ENCODE results near the gene SPSB3. TPM values are rescaled to one million over a fixed set of nuclear protein-coding genes. Genes with fewer than 3 reads are reported as not detected.
"Not testable (repeated sequence)": the region's sequence is repeated elsewhere in the genome, so short reads cannot be mapped to it uniquely, and the experiment has no call there.

Gene SPSB3
- polyA plus RNA-seq, 4 donors, result 41.3 to 197 (median 97.4) TPM

DNA sequence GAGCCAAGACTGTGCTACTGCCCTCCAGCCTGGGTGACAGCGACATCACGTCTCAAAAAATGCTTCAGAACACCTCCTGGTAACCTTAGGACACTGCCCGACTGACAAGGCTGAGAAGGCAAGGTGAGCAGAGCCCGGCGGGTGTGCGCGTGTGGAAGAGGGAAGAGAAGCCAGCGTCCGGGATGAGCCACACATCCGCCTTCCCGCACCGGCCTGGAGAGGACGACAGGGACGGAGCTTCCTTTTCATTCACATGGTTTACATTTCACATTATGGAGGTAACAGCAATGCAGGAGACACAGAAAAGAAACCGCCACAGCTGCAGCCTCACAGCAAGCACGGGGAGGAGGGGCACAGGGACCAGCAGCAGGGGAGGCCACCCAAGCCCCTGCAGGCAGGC lies 27.7 kb upstream of the SPSB3 start:
- WGBS, 3 donors, result 94 to 97% (median 96%) methylated on average over 16 of the region's 16 CpGs
- no peak overlapping the region for H3K4me3 ChIP-seq (ENCODE audit: low read depth in 1 of 3, low read length in 3 of 3)
- H3K27me3 ChIP-seq (ENCODE audit: control insufficient read depth in 3 of 3, insufficient read depth in 3 of 3, low read length in 3 of 3), result no peaks in the 10 kb centered on the region
- no peak for DNase-seq
- FAIRE-seq, result no peak
- no peaks in the 10 kb centered on the region for H3K4me1 ChIP-seq (ENCODE audit: control insufficient read depth in 3 of 3, insufficient read depth in 2 of 3, low read depth in 1 of 3, low read length in 2 of 3)
- no peaks in the 10 kb centered on the region for H3K9me3 ChIP-seq (ENCODE audit: control insufficient read depth in 2 of 2, insufficient read depth in 1 of 2, low read depth in 1 of 2, low read length in 1 of 2)
- peaks cover 4 to 58% (median 8%) of the 10 kb centered on the region in 3 donors for H3K36me3 ChIP-seq (ENCODE audit: control insufficient read depth in 3 of 3, insufficient read depth in 2 of 3, low read depth in 1 of 3, low read length in 3 of 3)
- no peak overlapping the region for H3K27ac ChIP-seq (ENCODE audit: low read depth in 1 of 3, low read length in 2 of 3)

DNA sequence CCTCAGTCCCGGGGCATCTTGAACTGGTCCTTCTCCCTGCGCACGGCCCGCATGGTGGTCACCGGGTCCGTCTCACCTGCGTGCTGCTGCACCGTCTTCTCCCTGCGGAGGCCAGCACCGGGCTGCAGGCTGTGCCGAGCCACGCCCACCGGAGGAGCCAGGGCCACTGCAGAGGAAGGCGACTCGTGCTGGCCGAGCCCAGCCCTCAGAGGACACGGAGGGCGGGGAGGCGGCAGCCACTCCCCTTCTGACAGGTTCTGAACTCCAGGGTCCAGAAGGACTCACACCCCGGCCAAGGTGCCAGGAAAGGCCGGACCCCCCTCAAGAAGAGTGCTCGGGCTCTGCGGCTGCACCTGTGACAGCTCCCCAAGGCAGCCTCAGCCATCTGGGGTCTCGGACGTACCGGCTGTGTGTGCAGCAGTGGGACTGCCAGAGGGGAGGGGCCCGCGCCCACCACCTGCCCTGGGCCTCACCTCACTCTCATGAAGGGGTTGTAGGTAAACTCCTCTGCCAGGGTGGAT lies 27.0 kb upstream of the SPSB3 start:
- Histone ChIP-seq H3K27me3 (ENCODE audit: control insufficient read depth in 3 of 3, insufficient read depth in 3 of 3, low read length in 3 of 3) (no peaks in the 10 kb centered on the region), H3K27ac (ENCODE audit: low read depth in 1 of 3, low read length in 2 of 3) (no peak overlapping the region), H3K9me3 (ENCODE audit: control insufficient read depth in 2 of 2, insufficient read depth in 1 of 2, low read depth in 1 of 2, low read length in 1 of 2) (no peaks in the 10 kb centered on the region), H3K36me3 (ENCODE audit: control insufficient read depth in 3 of 3, insufficient read depth in 2 of 3, low read depth in 1 of 3, low read length in 3 of 3) (peaks cover 4 to 61% (median 5%) of the 10 kb centered on the region in 3 donors), H3K4me3 (ENCODE audit: low read depth in 1 of 3, low read length in 3 of 3) (no peak overlapping the region), H3K4me1 (ENCODE audit: control insufficient read depth in 3 of 3, insufficient read depth in 2 of 3, low read depth in 1 of 3, low read length in 2 of 3) (no peaks in the 10 kb centered on the region)
- FAIRE-seq (no peak), DNase-seq (peak; percentile 43 to 49)
- WGBS, 3 donors, result 54 to 71% (median 59%) methylated on average over 22 to 28 of the region's 28 CpGs

DNA sequence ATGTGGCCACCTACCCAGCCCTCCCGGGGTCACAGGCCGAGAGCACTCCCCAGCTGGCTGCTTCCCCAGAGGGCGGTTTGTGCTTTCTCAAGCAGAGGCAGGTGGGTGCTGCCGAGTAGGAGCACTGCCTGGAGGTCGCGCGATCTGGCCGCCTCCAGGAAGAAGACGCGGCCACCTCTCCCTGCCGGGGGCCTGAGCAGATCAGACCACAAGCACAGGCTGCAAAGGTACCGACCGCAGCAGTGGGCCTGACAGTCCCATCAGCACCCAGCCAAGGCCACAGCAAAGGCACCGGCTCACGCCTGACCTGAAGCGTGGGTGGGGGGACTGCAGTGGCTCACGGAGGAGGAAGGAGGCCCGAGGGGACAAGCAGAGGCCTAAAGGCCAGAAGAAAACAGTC lies 26.3 kb upstream of the SPSB3 start:
- 81 to 85% (median 81%) methylated on average over 18 of the region's 18 CpGs for WGBS, 3 donors
- Histone ChIP-seq H3K36me3 (ENCODE audit: control insufficient read depth in 3 of 3, insufficient read depth in 2 of 3, low read depth in 1 of 3, low read length in 3 of 3) (peaks cover 4 to 59% (median 5%) of the 10 kb centered on the region in 3 donors), H3K4me3 (ENCODE audit: low read depth in 1 of 3, low read length in 3 of 3) (no peak overlapping the region), H3K27me3 (ENCODE audit: control insufficient read depth in 3 of 3, insufficient read depth in 3 of 3, low read length in 3 of 3) (no peaks in the 10 kb centered on the region), H3K27ac (ENCODE audit: low read depth in 1 of 3, low read length in 2 of 3) (no peak overlapping the region), H3K9me3 (ENCODE audit: control insufficient read depth in 2 of 2, insufficient read depth in 1 of 2, low read depth in 1 of 2, low read length in 1 of 2) (no peaks in the 10 kb centered on the region), H3K4me1 (ENCODE audit: control insufficient read depth in 3 of 3, insufficient read depth in 2 of 3, low read depth in 1 of 3, low read length in 2 of 3) (no peaks in the 10 kb centered on the region)
- no peak for FAIRE-seq
- no peak for DNase-seq

DNA sequence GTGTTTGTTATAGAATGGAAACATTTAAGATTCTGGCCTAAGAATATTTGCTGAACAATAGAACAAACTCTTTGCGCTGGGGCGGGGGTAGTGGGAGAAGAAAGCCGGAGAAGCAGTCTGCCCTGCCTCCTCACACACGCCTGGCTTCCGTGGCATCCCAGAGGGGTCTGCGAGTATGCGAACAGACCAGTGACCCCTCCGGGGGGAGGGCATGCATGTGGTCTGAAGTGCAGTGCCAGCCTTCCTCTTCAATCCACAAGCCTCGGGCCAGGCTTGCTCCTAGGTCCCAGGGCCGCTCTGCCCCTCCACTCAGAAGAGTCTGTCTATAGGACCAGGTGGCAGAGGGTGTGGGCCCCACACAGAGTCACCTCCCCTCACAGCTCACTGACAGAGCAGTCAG lies 25.3 kb upstream of the SPSB3 start:
- no peak for FAIRE-seq

DNA sequence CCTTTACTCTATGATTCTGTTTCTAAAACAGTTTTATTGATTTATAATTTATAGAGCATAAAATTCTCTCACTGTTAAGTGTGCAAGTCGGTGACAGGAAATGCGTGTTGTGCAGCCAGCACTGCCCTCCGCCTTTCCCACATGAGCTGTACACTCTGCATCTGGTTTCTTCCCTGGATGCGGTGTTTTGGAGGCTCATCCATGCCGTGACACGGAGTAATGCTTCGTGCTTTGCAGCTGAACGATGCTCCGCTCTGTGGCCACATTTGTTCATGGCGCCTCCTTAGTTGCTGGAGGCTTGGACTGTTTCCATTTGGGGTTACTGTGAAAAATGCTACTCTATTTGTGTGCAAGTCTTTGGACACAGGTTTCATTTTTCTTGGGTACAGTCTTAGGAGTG lies 18.3 kb upstream of the SPSB3 start:
- H3K27me3 ChIP-seq (ENCODE audit: control insufficient read depth in 3 of 3, insufficient read depth in 3 of 3, low read length in 3 of 3), result no peaks in the 10 kb centered on the region
- H3K4me1 ChIP-seq (ENCODE audit: control insufficient read depth in 3 of 3, insufficient read depth in 2 of 3, low read depth in 1 of 3, low read length in 2 of 3), result no peaks in the 10 kb centered on the region
- no peak overlapping the region for H3K27ac ChIP-seq (ENCODE audit: low read depth in 1 of 3, low read length in 2 of 3)
- peaks cover 0 to 11% (median 0%) of the 10 kb centered on the region in 3 donors for H3K36me3 ChIP-seq (ENCODE audit: control insufficient read depth in 3 of 3, insufficient read depth in 2 of 3, low read depth in 1 of 3, low read length in 3 of 3)
- no peak for DNase-seq
- 81 to 84% (median 82%) methylated on average over 10 of the region's 10 CpGs for WGBS, 3 donors
- peaks cover 0 to 27% of the 10 kb centered on the region in 2 donors for H3K9me3 ChIP-seq (ENCODE audit: control insufficient read depth in 2 of 2, insufficient read depth in 1 of 2, low read depth in 1 of 2, low read length in 1 of 2)
- FAIRE-seq, result no peak
- H3K4me3 ChIP-seq (ENCODE audit: low read depth in 1 of 3, low read length in 3 of 3), result no peak overlapping the region

More for the DNA sequence above, 25.3 kb upstream of the SPSB3 start:
- no peaks in the 10 kb centered on the region for H3K4me1 ChIP-seq (ENCODE audit: control insufficient read depth in 3 of 3, insufficient read depth in 2 of 3, low read depth in 1 of 3, low read length in 2 of 3)
- H3K27ac ChIP-seq (ENCODE audit: low read depth in 1 of 3, low read length in 2 of 3), result no peak overlapping the region
- no peaks in the 10 kb centered on the region for H3K27me3 ChIP-seq (ENCODE audit: control insufficient read depth in 3 of 3, insufficient read depth in 3 of 3, low read length in 3 of 3)
- no peak overlapping the region for H3K4me3 ChIP-seq (ENCODE audit: low read depth in 1 of 3, low read length in 3 of 3)
- 87 to 90% (median 88%) methylated on average over 10 of the region's 10 CpGs for WGBS, 3 donors
- no peaks in the 10 kb centered on the region for H3K9me3 ChIP-seq (ENCODE audit: control insufficient read depth in 2 of 2, insufficient read depth in 1 of 2, low read depth in 1 of 2, low read length in 1 of 2)
- DNase-seq, result no peak
- peaks cover 4 to 53% (median 5%) of the 10 kb centered on the region in 3 donors for H3K36me3 ChIP-seq (ENCODE audit: control insufficient read depth in 3 of 3, insufficient read depth in 2 of 3, low read depth in 1 of 3, low read length in 3 of 3)

DNA sequence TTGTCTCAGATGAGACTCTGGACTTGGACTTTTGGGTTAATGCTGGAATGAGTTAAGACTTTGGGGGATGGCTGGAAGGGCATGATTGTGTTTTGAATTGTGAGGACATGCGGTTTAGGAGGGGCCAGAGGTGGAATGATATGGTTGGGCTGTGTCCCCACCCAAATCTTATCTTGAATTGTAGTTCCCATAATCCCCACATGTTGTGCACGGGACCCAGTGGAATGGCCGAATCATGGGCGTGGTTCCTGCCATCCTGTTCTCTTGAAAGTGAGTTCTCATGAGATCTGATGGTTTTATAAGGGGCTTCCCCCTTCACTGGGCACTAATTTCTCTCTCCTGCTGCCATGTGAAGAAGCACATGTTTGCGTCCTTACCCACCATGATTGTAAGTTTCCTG lies 16.9 kb upstream of the SPSB3 start:
- Histone ChIP-seq H3K9me3 (ENCODE audit: control insufficient read depth in 2 of 2, insufficient read depth in 1 of 2, low read depth in 1 of 2, low read length in 1 of 2) (peaks cover 0 to 27% of the 10 kb centered on the region in 2 donors), H3K4me1 (ENCODE audit: control insufficient read depth in 3 of 3, insufficient read depth in 2 of 3, low read depth in 1 of 3, low read length in 2 of 3) (peaks cover 0 to 13% (median 0%) of the 10 kb centered on the region in 3 donors)
- DNase-seq; FAIRE-seq; H3K4me3 ChIP-seq (ENCODE audit: low read depth in 1 of 3, low read length in 3 of 3); H3K36me3 ChIP-seq (ENCODE audit: control insufficient read depth in 3 of 3, insufficient read depth in 2 of 3, low read depth in 1 of 3, low read length in 3 of 3); H3K27ac ChIP-seq (ENCODE audit: low read depth in 1 of 3, low read length in 2 of 3); H3K27me3 ChIP-seq (ENCODE audit: control insufficient read depth in 3 of 3, insufficient read depth in 3 of 3, low read length in 3 of 3): not testable (repeated sequence)
- WGBS, 3 donors, result 62 to 87% (median 74%) methylated on average over 5 of the region's 5 CpGs

DNA sequence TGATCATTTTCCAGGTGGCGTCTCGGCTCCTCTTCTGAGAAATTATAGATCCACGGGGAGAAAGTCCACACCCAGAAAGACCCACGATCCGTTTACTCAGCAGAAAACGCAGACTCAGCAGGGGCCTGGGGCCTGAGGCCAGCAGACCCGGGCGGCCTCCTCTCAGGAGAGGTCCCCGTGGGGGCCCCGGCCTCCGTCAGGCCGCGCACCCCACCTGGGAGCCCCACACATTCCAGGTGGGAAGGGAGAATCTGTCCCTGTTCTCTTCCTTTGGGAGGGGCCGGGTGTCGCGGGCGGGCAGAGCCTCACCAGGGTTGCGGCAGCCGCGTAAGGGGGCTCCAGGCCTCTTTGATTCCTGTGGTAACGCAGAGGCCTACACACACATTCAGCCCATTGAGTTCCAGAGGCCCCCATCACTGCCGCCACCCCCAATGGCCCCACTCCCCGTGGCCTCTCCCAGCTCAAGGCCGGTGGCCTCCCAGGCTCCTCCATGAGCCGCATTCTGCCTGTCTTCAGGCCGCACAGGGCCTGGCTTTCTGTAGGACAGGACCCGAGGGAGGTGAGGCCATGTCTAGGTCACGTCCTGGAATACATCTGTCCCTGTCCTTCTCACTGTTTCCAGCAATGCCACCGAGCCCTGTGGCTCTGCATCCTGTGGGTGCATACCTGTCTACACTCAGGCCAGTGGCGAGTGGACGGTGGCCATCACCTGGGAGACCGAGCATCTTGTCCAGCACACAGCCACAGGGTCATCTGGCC lies 12.7 kb upstream of the SPSB3 start:
- Histone ChIP-seq H3K9me3 (ENCODE audit: control insufficient read depth in 2 of 2, insufficient read depth in 1 of 2, low read depth in 1 of 2, low read length in 1 of 2) (peaks cover 0 to 27% of the 10 kb centered on the region in 2 donors), H3K27ac (ENCODE audit: low read depth in 1 of 3, low read length in 2 of 3) (peak overlapping the region in 1 of 3 donors; percentile 48), H3K27me3 (ENCODE audit: control insufficient read depth in 3 of 3, insufficient read depth in 3 of 3, low read length in 3 of 3) (no peaks in the 10 kb centered on the region), H3K4me3 (ENCODE audit: low read depth in 1 of 3, low read length in 3 of 3) (peak overlapping the region in 1 of 3 donors; percentile 29), H3K36me3 (ENCODE audit: control insufficient read depth in 3 of 3, insufficient read depth in 2 of 3, low read depth in 1 of 3, low read length in 3 of 3) (peaks cover 0 to 25% (median 4%) of the 10 kb centered on the region in 3 donors), H3K4me1 (ENCODE audit: control insufficient read depth in 3 of 3, insufficient read depth in 2 of 3, low read depth in 1 of 3, low read length in 2 of 3) (peaks cover 0 to 22% (median 0%) of the 10 kb centered on the region in 3 donors)
- no peak for FAIRE-seq
- 63 to 79% (median 66%) methylated on average over 21 to 32 of the region's 32 CpGs for WGBS, 3 donors
- DNase-seq, result peak in 1 of 2 donors; percentile 40

DNA sequence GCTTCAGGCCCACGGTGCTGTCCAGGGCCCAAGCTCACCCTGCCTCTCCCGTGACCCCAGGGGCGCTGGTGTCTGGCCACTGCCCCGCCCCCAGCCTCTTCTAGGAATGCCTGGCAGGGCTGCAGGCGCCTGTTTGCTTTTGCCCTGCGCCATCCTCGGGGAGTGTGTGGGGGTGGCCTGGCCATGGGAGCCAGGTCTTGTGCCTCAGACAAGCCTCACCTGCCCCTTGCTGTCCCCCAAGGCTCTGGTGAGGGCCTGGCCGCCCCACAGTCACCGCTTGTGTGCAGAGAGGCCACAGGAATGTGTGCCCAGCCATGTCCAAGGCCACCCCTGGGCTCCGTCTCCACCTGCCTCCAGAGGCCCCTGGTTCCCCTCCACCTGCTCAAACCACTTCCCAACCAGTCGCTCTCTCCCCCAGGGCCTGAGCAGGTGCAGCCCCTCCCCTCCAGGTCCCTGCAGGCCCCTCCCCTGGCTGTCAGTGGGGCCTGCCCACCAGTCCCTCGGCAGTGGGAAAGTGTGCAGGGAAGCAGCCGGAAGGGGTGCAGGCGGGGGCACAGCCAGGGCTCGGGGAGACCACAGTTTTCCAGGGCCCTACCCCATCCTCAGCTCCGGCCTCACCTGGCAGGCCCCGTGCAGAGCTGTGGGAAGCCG lies 12.0 kb upstream of the SPSB3 start:
- H3K27ac ChIP-seq (ENCODE audit: low read depth in 1 of 3, low read length in 2 of 3), result peak overlapping the region in 1 of 3 donors; percentile 33
- H3K9me3 ChIP-seq (ENCODE audit: control insufficient read depth in 2 of 2, insufficient read depth in 1 of 2, low read depth in 1 of 2, low read length in 1 of 2), result peaks cover 0 to 21% of the 10 kb centered on the region in 2 donors
- H3K4me3 ChIP-seq (ENCODE audit: low read depth in 1 of 3, low read length in 3 of 3), result peak overlapping the region in 1 of 3 donors; percentile 29
- H3K4me1 ChIP-seq (ENCODE audit: control insufficient read depth in 3 of 3, insufficient read depth in 2 of 3, low read depth in 1 of 3, low read length in 2 of 3), result peaks cover 0 to 22% (median 0%) of the 10 kb centered on the region in 3 donors
- FAIRE-seq, result no peak
- H3K36me3 ChIP-seq (ENCODE audit: control insufficient read depth in 3 of 3, insufficient read depth in 2 of 3, low read depth in 1 of 3, low read length in 3 of 3), result peaks cover 0 to 32% (median 4%) of the 10 kb centered on the region in 3 donors
- WGBS, 3 donors, result 18 to 52% (median 33%) methylated on average over 15 to 18 of the region's 18 CpGs
- H3K27me3 ChIP-seq (ENCODE audit: control insufficient read depth in 3 of 3, insufficient read depth in 3 of 3, low read length in 3 of 3), result no peaks in the 10 kb centered on the region
- peak in 1 of 2 donors; percentile 57 for DNase-seq
